Left lung (tissue), 14 donors: ENCODE measurements around the gene APOA1. TPM values are rescaled to one million over a fixed set of nuclear protein-coding genes. Genes with fewer than 3 reads are reported as not detected.

Experiments used
- ATAC-seq: fragments of 200-7000 bp; cut with Tn5 transposase; one replicate; pipeline ENCODE4 v1.9.1; 2020; ENCODE audit warnings: moderate library complexity
- DNase-seq, 4 donors: peaks; one replicate each; pipeline ENCODE4 v3.0.0-alpha.2; 2013 to 2020
- H3K27ac ChIP-seq, 2 donors: fragments of 200-600 bp; sonication (generic) in 1 of 2; one replicate each; pipeline versions ENCODE4 v1.5.0 to v1.8.0; 2020 to 2021
- H3K27me3 ChIP-seq, 2 donors: fragments of 200-600 bp; sonication (generic) in 1 of 2; one replicate each; pipeline versions ENCODE4 v1.5.0 to v1.8.0; 2020 to 2021
- H3K36me3 ChIP-seq, 2 donors: fragments of 200-600 bp; sonication (generic) in 1 of 2; one replicate each; pipeline versions ENCODE4 v1.5.0 to v1.8.0; 2020 to 2021
- H3K4me1 ChIP-seq, 2 donors: fragments of 200-600 bp; one replicate each; pipeline ENCODE4 v1.8.0; 2021
- H3K4me3 ChIP-seq, 2 donors: fragments of 200-600 bp; sonication (generic) in 1 of 2; one replicate each; pipeline versions ENCODE4 v1.5.0 to v1.8.0; 2020 to 2021; ENCODE audit warnings: mild to moderate bottlenecking in 1 of 2
- H3K9me3 ChIP-seq, 2 donors: fragments of 200-600 bp; sonication (generic) in 1 of 2; one replicate each; pipeline versions ENCODE4 v1.5.0 to v1.8.0; 2020 to 2021
- intact Hi-C, 2 donors: fragments of 100-400 bp; cut with DNase I; formaldehyde crosslinking; loops; one replicate each; pipeline versions ENCODE4 v1.11.2 to v1.14.2; 2022
- long read RNA-seq, 12 donors: library from polyadenylated mRNA in 2 of 12; unstranded in 2 of 12; transcript quantifications; one replicate each; pipeline ENCODE4 v2.0.0 and lab custom pipeline, GENCODE V29; 2019 to 2026
- polyA plus RNA-seq, 6 donors: library from polyadenylated mRNA; unstranded; fragments of 120-200 nt; gene quantifications; one replicate each; pipeline ENCODE4 v1.2.1, GENCODE V29; 2013; ENCODE audit not compliant: insufficient read length in 6 of 6
- total RNA-seq, 2 donors: library from RNA; stranded (reverse); fragmentation: NEBNext Ultra II Directional; extraction: Animal tissue kit (Norgen Biotek cat#: 25700); gene quantifications; one replicate each; pipeline ENCODE4 v1.2.1, GENCODE V29; 2021
- TF ChIP-seq, protein P1 (sequence below), 2 donors: fragments of 200-600 bp; sonication (generic) in 1 of 2; IDR thresholded peaks; one replicate each; pipeline versions ENCODE4 v1.5.0 to v1.8.0; 2021; ENCODE audit warnings: antibody characterized with exemption in 2 of 2
- donor health status: DM: no; HTN: yes; CAD: no.
- donor health status: DM: no; HTN: no; CAD: no.

APOA1 gene
- total RNA-seq = under 1 TPM; 0.50 to 0.90 TPM
- 10 to 100 TPM in 1 of 6 donors, 1 to 10 TPM in 5; 4.2 to 13.4 (median 5.4) TPM for polyA plus RNA-seq
- long read RNA-seq, donor 1, transcript APOA1-204 (3 exons, 1,088 nt) = minor isoform, 13 of 37 reads
- long read RNA-seq, donor 1, transcript APOA1-201 (4 exons, 1,227 nt) = major isoform, 17 of 37 reads
- long read RNA-seq, donor 1, partial matches to known transcripts = 6 of 37 reads
- long read RNA-seq, donor 1, other reads (novel, unspliced or antisense) = 0 of 37 reads
- long read RNA-seq, donor 2, transcript APOA1-204 (3 exons, 1,088 nt) = minor isoform, 23 of 60 reads
- long read RNA-seq, donor 2, transcript APOA1-201 (4 exons, 1,227 nt) = major isoform, 35 of 60 reads
- long read RNA-seq, donor 2, partial matches to known transcripts = 0 of 60 reads
- long read RNA-seq, donor 2, other reads (novel, unspliced or antisense) = 0 of 60 reads
- long read RNA-seq, donor 3, transcript APOA1-201 (4 exons, 1,227 nt) = major isoform, 5 of 6 reads
- long read RNA-seq, donor 3, partial matches to known transcripts = 0 of 6 reads
- long read RNA-seq, donor 3, other reads (novel, unspliced or antisense) = 0 of 6 reads
- long read RNA-seq, donor 4 = 0 reads
- long read RNA-seq, donor 5, transcript APOA1-201 (4 exons, 1,227 nt) = major isoform, 6 of 7 reads
- long read RNA-seq, donor 5, partial matches to known transcripts = 0 of 7 reads
- long read RNA-seq, donor 5, other reads (novel, unspliced or antisense) = 0 of 7 reads
- long read RNA-seq, donor 6, transcript APOA1-201 (4 exons, 1,227 nt) = major isoform, 8 of 9 reads
- long read RNA-seq, donor 6, partial matches to known transcripts = 0 of 9 reads
- long read RNA-seq, donor 6, other reads (novel, unspliced or antisense) = 0 of 9 reads
- long read RNA-seq, donor 7, partial matches to known transcripts = 0 of 2 reads
- long read RNA-seq, donor 7, other reads (novel, unspliced or antisense) = 0 of 2 reads
- long read RNA-seq, donor 8, transcript APOA1-201 (4 exons, 1,227 nt) = major isoform, 5 of 10 reads
- long read RNA-seq, donor 8, transcript APOA1-204 (3 exons, 1,088 nt) = major isoform, 5 of 10 reads
- long read RNA-seq, donor 8, partial matches to known transcripts = 0 of 10 reads
- long read RNA-seq, donor 8, other reads (novel, unspliced or antisense) = 0 of 10 reads
- long read RNA-seq, donor 9, partial matches to known transcripts = 0 of 4 reads
- long read RNA-seq, donor 9, other reads (novel, unspliced or antisense) = 0 of 4 reads
- long read RNA-seq, donor 10, partial matches to known transcripts = 1 of 1 reads
- long read RNA-seq, donor 10, other reads (novel, unspliced or antisense) = 0 of 1 reads
- long read RNA-seq, donor 11, partial matches to known transcripts = 0 of 2 reads
- long read RNA-seq, donor 11, other reads (novel, unspliced or antisense) = 0 of 2 reads
- long read RNA-seq, donor 12, partial matches to known transcripts = 0 of 2 reads
- long read RNA-seq, donor 12, other reads (novel, unspliced or antisense) = 0 of 2 reads

GRCh38 chr11:116837231-116838091 is at the start of gene APOA1:
TSS of gene APOA1 (minus strand) at chr11:116837622. CDS start at chr11:116837387, 235 bp downstream.
- peak within 1 kb of the TSS in 1 of 2 donors; percentile 36 for H3K4me3 ChIP-seq

DNA sequence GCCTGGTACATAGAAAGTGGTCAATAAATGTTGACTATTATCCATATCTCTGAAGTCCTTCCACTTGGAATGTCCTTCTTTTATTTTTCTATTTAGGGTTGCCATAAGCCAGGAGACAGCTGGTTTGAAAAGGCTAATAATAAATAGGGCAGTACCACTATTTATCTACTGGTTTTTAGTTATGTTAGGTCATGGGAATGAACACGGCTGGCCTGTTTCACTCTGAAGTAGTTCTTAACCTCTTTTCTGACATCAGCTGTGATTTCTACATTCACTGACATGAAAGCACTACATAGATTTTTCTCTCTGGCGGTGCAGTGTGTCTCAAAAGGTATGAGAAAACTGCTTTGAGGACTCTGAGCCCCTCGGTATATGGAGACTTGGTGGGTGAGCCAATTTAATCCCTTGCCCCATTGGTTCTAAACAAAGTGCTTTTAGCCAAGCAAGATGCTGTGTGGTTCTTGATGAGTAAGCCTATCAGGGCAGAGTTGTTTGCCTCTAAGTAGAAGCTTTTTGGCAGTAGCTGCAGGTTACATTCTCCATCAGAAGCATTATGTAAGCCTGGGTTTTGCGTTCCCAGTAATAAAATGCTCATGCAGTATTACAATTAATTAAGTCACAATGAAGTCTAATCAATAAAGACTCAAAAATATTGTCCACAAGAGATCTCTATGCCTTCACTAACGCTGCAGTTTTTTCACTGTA is 48.7 kb upstream of the APOA1 start:
- TF ChIP-seq, protein P1, sequence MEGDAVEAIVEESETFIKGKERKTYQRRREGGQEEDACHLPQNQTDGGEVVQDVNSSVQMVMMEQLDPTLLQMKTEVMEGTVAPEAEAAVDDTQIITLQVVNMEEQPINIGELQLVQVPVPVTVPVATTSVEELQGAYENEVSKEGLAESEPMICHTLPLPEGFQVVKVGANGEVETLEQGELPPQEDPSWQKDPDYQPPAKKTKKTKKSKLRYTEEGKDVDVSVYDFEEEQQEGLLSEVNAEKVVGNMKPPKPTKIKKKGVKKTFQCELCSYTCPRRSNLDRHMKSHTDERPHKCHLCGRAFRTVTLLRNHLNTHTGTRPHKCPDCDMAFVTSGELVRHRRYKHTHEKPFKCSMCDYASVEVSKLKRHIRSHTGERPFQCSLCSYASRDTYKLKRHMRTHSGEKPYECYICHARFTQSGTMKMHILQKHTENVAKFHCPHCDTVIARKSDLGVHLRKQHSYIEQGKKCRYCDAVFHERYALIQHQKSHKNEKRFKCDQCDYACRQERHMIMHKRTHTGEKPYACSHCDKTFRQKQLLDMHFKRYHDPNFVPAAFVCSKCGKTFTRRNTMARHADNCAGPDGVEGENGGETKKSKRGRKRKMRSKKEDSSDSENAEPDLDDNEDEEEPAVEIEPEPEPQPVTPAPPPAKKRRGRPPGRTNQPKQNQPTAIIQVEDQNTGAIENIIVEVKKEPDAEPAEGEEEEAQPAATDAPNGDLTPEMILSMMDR (IDR thresholded peaks at IDR 0.05) = no peak
- peaks cover 0 to 3% of the 10 kb centered on the region in 2 donors for H3K4me1 ChIP-seq
- ATAC-seq = peak; percentile 30
- intact Hi-C loops = no loop called here
- no peaks in the 10 kb centered on the region for H3K27me3 ChIP-seq
- H3K27ac ChIP-seq = no peak overlapping the region
- no peaks in the 10 kb centered on the region for H3K9me3 ChIP-seq
- no peak for DNase-seq
- H3K36me3 ChIP-seq = no peaks in the 10 kb centered on the region
- H3K4me3 ChIP-seq = no peak overlapping the region

More at GRCh38 chr11:116837231-116838091, at the start of gene APOA1:
- TF ChIP-seq, protein P1 (IDR thresholded peaks at IDR 0.05) = no peak
- ATAC-seq = no peak
- Histone ChIP-seq H3K36me3 (no peaks in the 10 kb centered on the region), H3K27ac (peak within 1 kb of the TSS; percentile 73 to 87), H3K9me3 (no peaks in the 10 kb centered on the region), H3K27me3 (peaks cover 0 to 5% of the 10 kb centered on the region in 2 donors), H3K4me1 (peaks cover 8 to 25% of the 10 kb centered on the region in 2 donors)
- intact Hi-C loops = no loop called here
- no peak for DNase-seq

DNA sequence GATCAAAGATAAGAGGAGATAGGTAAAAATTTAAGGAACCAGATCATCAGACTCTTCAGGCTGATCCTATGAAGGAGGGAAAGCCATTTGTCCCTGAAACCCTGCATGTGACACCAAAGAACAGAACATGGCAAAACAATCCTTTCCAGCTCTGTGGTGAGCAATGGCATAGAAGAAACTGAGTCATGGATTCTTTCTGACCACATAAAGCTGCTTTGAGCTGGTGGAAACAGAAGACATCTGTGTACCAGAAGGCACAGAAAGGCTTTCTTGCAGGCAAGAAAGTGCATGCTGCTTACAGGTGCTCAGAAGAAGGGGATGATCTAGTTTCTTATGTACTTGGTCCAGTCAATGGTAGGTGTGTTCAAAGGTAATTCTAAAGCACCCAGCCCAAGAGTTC is 45.0 kb upstream of the APOA1 start:
- Histone ChIP-seq H3K4me1 (peaks cover 4 to 7% of the 10 kb centered on the region in 2 donors), H3K4me3 (no peak overlapping the region), H3K36me3 (no peaks in the 10 kb centered on the region), H3K9me3 (no peaks in the 10 kb centered on the region), H3K27ac (no peak overlapping the region), H3K27me3 (no peaks in the 10 kb centered on the region)
- TF ChIP-seq, protein P1 (IDR thresholded peaks at IDR 0.05) = no peak
- ATAC-seq = peak; percentile 20
- no peak for DNase-seq
- intact Hi-C loops = loop anchor here in 1 of 2 donors (5.0 kb wide), 1 partner anchor 220 kb away; no protein-coding TSS in a partner anchor

- peaks cover 0 to 9% of the 10 kb centered on the region in 2 donors for H3K36me3 ChIP-seq
- peaks cover 4 to 7% of the 10 kb centered on the region in 2 donors for H3K4me1 ChIP-seq
- DNase-seq (no peak), ATAC-seq (no peak)
- H3K27ac ChIP-seq = no peak overlapping the region
- no peaks in the 10 kb centered on the region for H3K27me3 ChIP-seq
- no peak overlapping the region for H3K4me3 ChIP-seq
- intact Hi-C loops = loop anchor here in 1 of 2 donors (5.0 kb wide), 1 partner anchor 221 kb away; no protein-coding TSS in a partner anchor
- TF ChIP-seq, protein P1 (IDR thresholded peaks at IDR 0.05) = no peak
- no peaks in the 10 kb centered on the region for H3K9me3 ChIP-seq
These were observed 43.7 kb upstream of the APOA1 start for GRCh38 chr11:116881143-116881542.
